Spinal cord (tissue), 10 donors: ENCODE data around the gene CUL1. TPM values are rescaled to one million over a fixed set of nuclear protein-coding genes. Genes with fewer than 3 reads are reported as not detected.

Experiments
- DNase-seq, 6 donors: peaks; one replicate each; pipeline versions ENCODE4 v3.0.0 to v3.0.0-alpha.2; 2013 to 2015; ENCODE audit warnings: low spot score in 6 of 6, low read depth in 4 of 6
- H3K27ac ChIP-seq: one replicate; pipeline ENCODE4 v1.5.1; 2013; ENCODE audit warnings: low read depth, low read length, control low read depth
- H3K27me3 ChIP-seq: one replicate; pipeline ENCODE4 v1.6.1; 2013; ENCODE audit warnings: low read length; ENCODE audit not compliant: control insufficient read depth, insufficient read depth
- H3K36me3 ChIP-seq: one replicate; pipeline ENCODE4 v1.6.1; 2013; ENCODE audit warnings: low read length; ENCODE audit not compliant: control insufficient read depth, insufficient read depth
- H3K4me1 ChIP-seq: one replicate; pipeline ENCODE4 v1.6.1; 2013; ENCODE audit warnings: low read length; ENCODE audit not compliant: control insufficient read depth, insufficient read depth
- H3K4me3 ChIP-seq: one replicate; pipeline ENCODE4 v1.5.1; 2013; ENCODE audit warnings: low read depth, low read length, control low read depth
- H3K9me3 ChIP-seq: one replicate; pipeline ENCODE4 v1.6.1; 2013; ENCODE audit warnings: low read length; ENCODE audit not compliant: control insufficient read depth, insufficient read depth
- WGBS: methylation state at CpG from one replicate; pipeline ENCODE4 v1.1.5; 2013; ENCODE audit warnings: missing lambda C conversion rate; ENCODE audit not compliant: insufficient coverage; 5-methylcytosine and 5-hydroxymethylcytosine counted together
- polyA plus RNA-seq, 2 donors: library from polyadenylated mRNA; unstranded; fragments of 120-200 nt; gene quantifications; one replicate each; pipeline ENCODE4 v1.2.1, GENCODE V29; 2013; ENCODE audit not compliant: insufficient read length in 2 of 2
- total RNA-seq, 2 donors: library from RNA; depleted of rRNA in 1 of 2; stranded (reverse); fragments of 120-200 nt in 1 of 2; fragments of >200 nt in 1 of 2; gene quantifications; one replicate each; pipeline versions ENCODE4 v1.2.3 to v1.2.4, GENCODE V29; 2013 to 2014
- donor health status: healthy.

Gene CUL1
- total and polyA plus RNA-seq, 4 donors: 48.4 to 61.4 (median 53.1) TPM

DNA sequence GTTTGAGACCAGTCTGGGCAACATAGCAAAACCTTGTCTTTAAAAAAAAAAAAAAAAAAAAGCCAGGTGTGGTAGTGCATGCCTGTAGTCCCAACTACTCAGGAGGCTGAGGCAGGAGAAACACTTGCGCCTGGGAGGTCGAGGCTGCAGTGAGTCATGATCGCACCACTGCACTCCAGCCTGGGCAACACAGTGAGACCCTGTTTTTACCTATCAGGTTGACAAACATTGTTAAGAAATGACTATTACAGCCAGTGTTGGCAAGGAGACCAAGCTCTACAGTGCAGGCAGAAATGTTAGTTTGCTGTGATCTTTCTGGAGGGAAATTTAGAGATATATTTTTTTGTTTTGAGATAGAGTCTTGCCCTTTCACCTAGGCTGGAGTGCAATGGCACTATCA is 37.3 kb downstream of the CUL1 start:
- Histone ChIP-seq H3K36me3 (peaks cover 25% of the 10 kb centered on the region), H3K27ac (no peak overlapping the region), H3K4me1 (peaks cover 9% of the 10 kb centered on the region), H3K27me3 (no peaks in the 10 kb centered on the region), H3K4me3 (no peak overlapping the region), H3K9me3 (no peaks in the 10 kb centered on the region)
- 95% methylated on average over 3 of the region's 3 CpGs for WGBS
- no peak for DNase-seq

- no peak overlapping the region for H3K27ac ChIP-seq
These were observed 40.2 kb downstream of the CUL1 start for GRCh38 chr7:148738737-148739535.

DNA sequence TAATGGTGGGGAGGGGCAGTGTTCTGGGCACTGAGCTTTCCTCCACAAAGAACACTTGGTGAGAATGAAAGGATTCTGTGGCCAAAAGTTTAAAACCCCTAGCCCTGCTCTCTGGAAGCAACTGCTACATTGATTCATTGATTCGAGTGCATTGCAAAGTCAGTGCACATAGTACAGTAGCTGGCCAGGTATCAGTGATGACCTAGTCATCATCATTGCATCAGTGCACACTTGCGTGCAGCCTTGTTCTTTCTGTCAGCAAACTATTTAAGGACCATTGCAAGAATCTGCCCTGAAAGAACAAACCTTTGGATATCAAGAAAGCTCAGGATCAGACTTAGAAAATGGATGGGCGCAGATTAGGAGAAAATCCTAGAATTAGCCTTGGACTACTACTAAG is 47.4 kb downstream of the CUL1 start:
- no peak for DNase-seq
- no peaks in the 10 kb centered on the region for H3K27me3 ChIP-seq
- peaks cover 5% of the 10 kb centered on the region for H3K36me3 ChIP-seq
- H3K9me3 ChIP-seq: no peaks in the 10 kb centered on the region
- no peaks in the 10 kb centered on the region for H3K4me1 ChIP-seq
- no peak overlapping the region for H3K4me3 ChIP-seq
- H3K27ac ChIP-seq: no peak overlapping the region
- 62% methylated on average over 2 of the region's 3 CpGs for WGBS

More at GRCh38 chr7:148738737-148739535, 40.2 kb downstream of the CUL1 start:
- Histone ChIP-seq H3K27me3 (no peaks in the 10 kb centered on the region), H3K36me3 (peaks cover 25% of the 10 kb centered on the region), H3K9me3 (no peaks in the 10 kb centered on the region), H3K4me3 (no peak overlapping the region), H3K4me1 (peaks cover 9% of the 10 kb centered on the region)
- WGBS: 82% methylated on average over 10 of the region's 14 CpGs
- DNase-seq: no peak

DNA sequence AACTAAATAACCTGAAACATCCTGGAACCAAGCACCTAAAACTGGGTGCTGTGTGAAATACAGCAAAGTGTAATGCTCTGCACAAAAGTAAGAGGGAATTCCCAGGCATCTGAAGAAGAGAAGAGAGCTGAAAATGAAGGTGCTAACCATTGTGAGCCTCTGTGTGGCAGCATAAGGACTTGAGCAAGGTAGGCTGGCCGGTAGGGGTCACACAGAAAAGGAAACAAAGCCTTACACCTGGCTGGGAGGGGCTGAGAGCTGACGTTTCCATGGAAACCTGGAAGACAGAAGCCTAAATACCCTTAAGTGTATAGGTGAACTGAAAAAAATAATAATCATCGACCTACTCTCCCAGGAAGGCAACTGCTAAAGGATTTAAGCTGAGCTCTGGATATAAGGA is 48.6 kb downstream of the CUL1 start:
- H3K4me1 ChIP-seq: no peaks in the 10 kb centered on the region
- 50% methylated on average over 1 of the region's 3 CpGs for WGBS
- no peaks in the 10 kb centered on the region for H3K36me3 ChIP-seq
- no peak overlapping the region for H3K4me3 ChIP-seq
- no peaks in the 10 kb centered on the region for H3K9me3 ChIP-seq
- peak in 1 of 6 donors; percentile 62 for DNase-seq
- no peaks in the 10 kb centered on the region for H3K27me3 ChIP-seq
- H3K27ac ChIP-seq: no peak overlapping the region

DNA sequence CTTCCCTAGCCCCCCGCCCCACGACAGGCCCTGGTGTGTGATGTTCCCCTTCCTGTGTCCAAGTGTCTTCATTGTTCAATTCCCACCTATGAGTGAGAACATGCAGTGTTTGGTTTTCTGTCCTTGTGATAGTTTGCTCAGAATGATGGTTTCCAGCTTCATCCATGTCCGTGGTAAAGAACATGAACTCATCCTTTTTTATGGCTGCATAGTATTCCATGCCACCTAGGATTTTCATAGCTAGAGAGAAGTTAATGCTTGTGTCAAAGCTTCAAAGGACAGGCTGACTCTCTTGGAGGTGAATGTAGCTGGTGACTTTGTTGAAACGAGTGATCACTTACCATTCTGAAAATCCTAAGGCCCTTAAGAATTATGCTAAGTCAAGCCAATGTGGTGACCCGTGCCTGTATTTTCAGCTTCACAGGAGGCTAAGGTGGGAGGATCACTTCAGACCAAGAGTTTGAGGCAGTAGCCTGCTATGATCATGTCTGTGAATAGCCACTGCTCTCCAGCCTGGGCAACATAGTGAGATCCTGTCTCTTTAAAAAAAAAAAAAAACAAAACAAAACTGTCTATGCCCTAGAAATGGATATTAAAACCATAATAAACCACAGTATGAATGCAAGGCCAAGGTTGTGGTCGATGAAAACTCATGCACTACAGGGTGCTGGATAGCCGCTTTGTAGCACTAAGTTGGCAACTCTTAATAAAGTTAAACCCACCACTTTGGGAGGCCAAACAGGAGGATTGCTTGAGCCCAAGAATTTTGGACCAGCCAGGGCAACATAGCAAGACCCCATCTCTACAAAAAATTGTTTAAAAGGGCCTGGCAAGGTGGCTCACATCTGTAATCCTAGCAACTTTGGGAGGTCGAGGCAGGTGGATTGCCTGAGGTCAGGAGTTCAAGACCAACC is 52.0 kb downstream of the CUL1 start:
- Histone ChIP-seq H3K9me3 (no peaks in the 10 kb centered on the region), H3K27me3 (no peaks in the 10 kb centered on the region), H3K4me1 (no peaks in the 10 kb centered on the region), H3K36me3 (no peaks in the 10 kb centered on the region), H3K4me3 (no peak overlapping the region), H3K27ac (no peak overlapping the region)
- DNase-seq: no peak
- WGBS: 83% methylated on average over 2 of the region's 8 CpGs

DNA sequence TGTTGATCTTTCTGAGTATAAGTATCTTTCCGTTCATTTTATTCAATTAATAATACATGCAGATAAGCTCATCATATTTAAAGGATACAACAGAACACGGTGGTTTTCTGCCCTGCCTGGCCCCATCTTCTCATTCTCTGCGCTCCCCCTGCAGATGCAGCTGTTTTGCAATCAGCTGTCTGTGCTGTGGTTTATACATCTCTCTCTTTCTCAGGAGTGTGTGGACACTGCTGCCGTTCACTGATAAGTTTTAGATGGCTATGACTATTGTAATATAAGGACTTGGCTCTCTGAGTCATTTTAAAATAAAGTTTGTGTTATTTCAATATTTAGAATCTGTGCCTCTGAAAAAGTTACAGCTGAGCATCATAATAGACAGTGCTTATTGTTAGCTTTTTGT is 54.5 kb downstream of the CUL1 start:
- 70% methylated on average over 2 of the region's 4 CpGs for WGBS
- Histone ChIP-seq H3K36me3 (peaks cover 6% of the 10 kb centered on the region), H3K27me3 (no peaks in the 10 kb centered on the region), H3K4me3 (no peak overlapping the region), H3K4me1 (no peaks in the 10 kb centered on the region), H3K27ac (no peak overlapping the region), H3K9me3 (no peaks in the 10 kb centered on the region)
- no peak for DNase-seq

DNA sequence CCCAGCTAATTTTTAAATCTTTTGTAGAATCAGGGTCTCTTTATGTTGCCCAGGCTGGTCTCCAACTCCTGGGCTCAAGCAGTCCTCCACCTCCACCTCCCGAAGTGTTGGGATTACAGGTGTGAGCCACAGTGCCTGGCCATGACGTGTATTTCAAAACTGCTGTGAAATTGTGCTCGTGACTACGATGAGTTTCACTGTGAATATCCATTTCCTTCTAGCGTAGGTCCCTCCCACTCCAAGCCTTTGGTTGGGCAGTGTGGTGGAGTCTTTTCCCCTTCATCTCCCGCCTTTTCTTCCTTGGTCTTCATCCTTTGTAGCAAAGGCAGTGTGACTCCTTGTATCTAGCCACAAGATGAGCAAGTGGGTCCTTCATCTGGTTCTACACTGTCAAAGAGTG is 56.2 kb downstream of the CUL1 start:
- no peak for DNase-seq
- Histone ChIP-seq H3K36me3 (peaks cover 6% of the 10 kb centered on the region), H3K27ac (no peak overlapping the region), H3K27me3 (no peaks in the 10 kb centered on the region), H3K4me1 (no peaks in the 10 kb centered on the region), H3K4me3 (no peak overlapping the region), H3K9me3 (no peaks in the 10 kb centered on the region)
- WGBS: 100% methylated on average over 5 of the region's 6 CpGs

GRCh38 chr7:148761499-148762278 is 63.0 kb downstream of the CUL1 start:
- no peaks in the 10 kb centered on the region for H3K9me3 ChIP-seq
- H3K4me1 ChIP-seq: no peaks in the 10 kb centered on the region
- 93% methylated on average over 8 of the region's 12 CpGs for WGBS
- H3K4me3 ChIP-seq: no peak overlapping the region
- no peak overlapping the region for H3K27ac ChIP-seq
- H3K36me3 ChIP-seq: peaks cover 16% of the 10 kb centered on the region
- H3K27me3 ChIP-seq: no peaks in the 10 kb centered on the region
- DNase-seq: no peak

GRCh38 chr7:148763622-148764021 is 64.9 kb downstream of the CUL1 start:
- no peak for DNase-seq
- Histone ChIP-seq H3K9me3 (no peaks in the 10 kb centered on the region), H3K27me3 (no peaks in the 10 kb centered on the region), H3K4me3 (no peak overlapping the region), H3K36me3 (peaks cover 10% of the 10 kb centered on the region), H3K27ac (no peak overlapping the region), H3K4me1 (no peaks in the 10 kb centered on the region)
